Astrocyte (in vitro differentiated cells and primary cell): ENCODE measurements around the gene KRI1. TPM values are rescaled to one million over a fixed set of nuclear protein-coding genes. Genes with fewer than 3 reads are reported as not detected.

Source experiments
- DNase-seq: peaks from one replicate; pipeline ENCODE4 v3.0.0-alpha.2; 2010; ENCODE audit warnings: low read depth
- FAIRE-seq: peaks from 2 replicates; lab custom pipeline; 2011; peaks lifted over from hg19 to GRCh38; lab: Jason Lieb, UNC
- H2AFZ ChIP-seq: 2 replicates; pipeline ENCODE4 v1.6.0; 2012; ENCODE audit warnings: low read depth, low read length, inconsistent platforms
- H3K27ac ChIP-seq: 2 replicates; pipeline ENCODE4 v1.5.1; 2011; ENCODE audit warnings: low read depth, low read length, inconsistent platforms
- H3K27me3 ChIP-seq: 2 replicates; pipeline ENCODE4 v1.6.0; 2011; ENCODE audit warnings: low read length, inconsistent platforms; ENCODE audit not compliant: insufficient read depth
- H3K36me3 ChIP-seq: 2 replicates; pipeline ENCODE4 v1.5.1; 2011; ENCODE audit warnings: low read length, inconsistent platforms; ENCODE audit not compliant: insufficient read depth
- H3K4me1 ChIP-seq: 2 replicates; pipeline ENCODE4 v1.5.1; 2011; ENCODE audit warnings: low read length, inconsistent platforms; ENCODE audit not compliant: insufficient read depth
- H3K4me2 ChIP-seq: 2 replicates; pipeline ENCODE4 v1.6.0; 2012; ENCODE audit warnings: low read length, inconsistent platforms
- H3K4me3 ChIP-seq: 2 replicates; pipeline ENCODE4 v1.5.1; 2011; ENCODE audit warnings: low read depth, mild to moderate bottlenecking, low read length, inconsistent platforms; ENCODE audit not compliant: insufficient read depth
- H3K79me2 ChIP-seq: 2 replicates; pipeline ENCODE4 v1.6.0; 2012; ENCODE audit warnings: mild to moderate bottlenecking, low read length, inconsistent platforms; ENCODE audit not compliant: insufficient read depth
- H3K9ac ChIP-seq: 2 replicates; pipeline ENCODE4 v1.6.0; 2012; ENCODE audit warnings: mild to moderate bottlenecking, low read length, inconsistent platforms
- H3K9me3 ChIP-seq: 2 replicates; pipeline ENCODE4 v1.5.1; 2012; ENCODE audit warnings: low read depth, mild to moderate bottlenecking, low read length, inconsistent platforms; ENCODE audit not compliant: insufficient read depth
- H4K20me1 ChIP-seq: 2 replicates; pipeline ENCODE4 v1.6.0; 2012; ENCODE audit warnings: low read length, inconsistent platforms; ENCODE audit not compliant: insufficient read depth
- H3K27ac Mint-ChIP-seq: one replicate; pipeline ENCODE4 v1.8.0; 2021; ENCODE audit warnings: mild to moderate bottlenecking, mixed read lengths; ENCODE audit not compliant: unreplicated experiment
- H3K27me3 Mint-ChIP-seq: one replicate; pipeline ENCODE4 v1.8.0; 2021; ENCODE audit warnings: low read depth, mixed read lengths; ENCODE audit not compliant: unreplicated experiment
- H3K36me3 Mint-ChIP-seq: one replicate; pipeline ENCODE4 v1.8.0; 2021; ENCODE audit warnings: low read depth, mixed read lengths; ENCODE audit not compliant: unreplicated experiment
- H3K4me1 Mint-ChIP-seq: one replicate; pipeline ENCODE4 v1.8.0; 2021; ENCODE audit warnings: low read depth, mixed read lengths; ENCODE audit not compliant: unreplicated experiment
- H3K4me3 Mint-ChIP-seq: one replicate; pipeline ENCODE4 v1.8.0; 2021; ENCODE audit warnings: mild to moderate bottlenecking, moderate library complexity, mixed read lengths; ENCODE audit not compliant: unreplicated experiment
- H3K9me3 Mint-ChIP-seq: one replicate; pipeline ENCODE4 v1.8.0; 2021; ENCODE audit warnings: mild to moderate bottlenecking, mixed read lengths; ENCODE audit not compliant: unreplicated experiment
- EZH2 ChIP-seq: IDR thresholded peaks from 2 replicates; pipeline ENCODE4 v1.6.1; 2012; ENCODE audit warnings: mild to moderate bottlenecking, low read length, inconsistent platforms; ENCODE audit not compliant: insufficient read depth
- total RNA-seq: library from RNA; stranded (reverse); gene quantifications from 2 replicates; pipeline ENCODE4 v1.2.1, GENCODE V29; 2021
- TF ChIP-seq, protein P1 (sequence below): IDR thresholded peaks from 2 replicates; pipeline ENCODE4 v1.5.1; 2011; ENCODE audit warnings: low read depth, mild to moderate bottlenecking, inconsistent platforms, low read length, moderate library complexity; ENCODE audit not compliant: insufficient read depth

The KRI1 gene
- total RNA-seq, 1 donor from 2014 or later: 14.1 TPM

DNA sequence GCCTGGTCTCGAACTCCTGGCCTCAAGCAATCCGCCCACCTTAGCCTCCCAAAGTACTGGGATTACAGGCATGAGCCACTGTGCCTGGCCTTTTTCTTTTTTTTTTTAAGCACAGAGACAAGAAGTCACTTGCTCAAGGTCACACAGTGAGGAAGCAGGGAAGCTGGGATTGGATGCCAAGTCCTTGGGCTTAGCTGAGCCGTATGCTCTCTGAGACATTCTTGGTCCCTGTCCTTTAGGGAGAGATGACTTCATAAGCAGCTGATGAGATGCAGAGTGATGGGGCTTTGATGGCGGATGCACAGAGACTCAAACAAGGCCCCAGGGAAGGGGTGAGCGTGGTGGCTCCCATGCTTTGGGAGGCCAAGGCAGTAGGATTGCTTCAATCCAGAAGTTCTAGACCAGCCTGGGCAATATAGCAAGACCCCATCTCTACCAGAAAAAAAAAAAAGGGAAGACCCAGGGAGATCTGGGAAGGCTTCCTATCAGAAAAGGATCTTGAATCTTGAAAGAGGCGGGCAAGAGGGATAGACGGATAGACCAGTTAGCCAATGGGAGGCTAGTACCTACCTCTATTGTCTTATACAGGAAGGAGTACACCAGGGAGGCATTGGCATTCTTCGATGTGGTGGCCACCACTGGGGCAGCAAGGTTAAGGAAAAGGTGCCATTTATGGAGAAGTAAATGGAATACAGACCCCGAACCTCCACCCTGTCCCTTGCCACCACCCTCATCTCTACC, 17.4 kb upstream of the KRI1 start:
- no peak overlapping the region for H3K9ac ChIP-seq
- Mint-ChIP-seq H3K27ac (no peak overlapping the region), H3K4me3 (no peak overlapping the region), H3K36me3 (no peaks in the 10 kb centered on the region), H3K27me3 (peaks cover 14% of the 10 kb centered on the region), H3K9me3 (no peaks in the 10 kb centered on the region), H3K4me1 (no peaks in the 10 kb centered on the region)
- H3K4me3 ChIP-seq: no peak overlapping the region
- H3K27me3 ChIP-seq: peaks cover 17% of the 10 kb centered on the region
- H3K27ac ChIP-seq: no peak overlapping the region
- no peak overlapping the region for H3K4me2 ChIP-seq
- DNase-seq (no peak), FAIRE-seq (no peak)
- TF ChIP-seq, protein P1, sequence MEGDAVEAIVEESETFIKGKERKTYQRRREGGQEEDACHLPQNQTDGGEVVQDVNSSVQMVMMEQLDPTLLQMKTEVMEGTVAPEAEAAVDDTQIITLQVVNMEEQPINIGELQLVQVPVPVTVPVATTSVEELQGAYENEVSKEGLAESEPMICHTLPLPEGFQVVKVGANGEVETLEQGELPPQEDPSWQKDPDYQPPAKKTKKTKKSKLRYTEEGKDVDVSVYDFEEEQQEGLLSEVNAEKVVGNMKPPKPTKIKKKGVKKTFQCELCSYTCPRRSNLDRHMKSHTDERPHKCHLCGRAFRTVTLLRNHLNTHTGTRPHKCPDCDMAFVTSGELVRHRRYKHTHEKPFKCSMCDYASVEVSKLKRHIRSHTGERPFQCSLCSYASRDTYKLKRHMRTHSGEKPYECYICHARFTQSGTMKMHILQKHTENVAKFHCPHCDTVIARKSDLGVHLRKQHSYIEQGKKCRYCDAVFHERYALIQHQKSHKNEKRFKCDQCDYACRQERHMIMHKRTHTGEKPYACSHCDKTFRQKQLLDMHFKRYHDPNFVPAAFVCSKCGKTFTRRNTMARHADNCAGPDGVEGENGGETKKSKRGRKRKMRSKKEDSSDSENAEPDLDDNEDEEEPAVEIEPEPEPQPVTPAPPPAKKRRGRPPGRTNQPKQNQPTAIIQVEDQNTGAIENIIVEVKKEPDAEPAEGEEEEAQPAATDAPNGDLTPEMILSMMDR: no peak
- no peak for TF ChIP-seq EZH2
- no peaks in the 10 kb centered on the region for H4K20me1 ChIP-seq
- H3K9me3 ChIP-seq: no peaks in the 10 kb centered on the region
- H3K36me3 ChIP-seq: no peaks in the 10 kb centered on the region
- no peaks in the 10 kb centered on the region for H3K4me1 ChIP-seq
- no peak overlapping the region for H2AFZ ChIP-seq
- no peaks in the 10 kb centered on the region for H3K79me2 ChIP-seq

DNA sequence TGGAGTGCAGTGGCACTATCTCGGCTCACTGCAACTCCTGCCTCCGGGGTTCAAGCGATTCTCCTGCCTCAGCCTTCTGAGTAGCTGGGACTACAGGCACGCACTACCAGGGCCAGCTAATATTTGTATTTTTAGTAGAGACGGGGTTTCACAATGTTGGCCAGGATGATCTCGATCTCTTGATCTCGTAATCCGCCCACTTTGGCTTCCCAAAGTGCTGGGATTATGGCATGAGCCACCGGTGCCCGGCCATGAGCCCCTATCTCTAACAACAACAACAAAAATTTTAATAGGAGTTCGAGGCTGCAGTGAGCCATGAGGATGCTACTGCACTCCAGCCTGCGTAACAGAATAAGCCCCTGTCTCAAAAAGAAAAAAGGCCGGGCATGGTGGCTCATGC, 16.3 kb upstream of the KRI1 start:
- Histone ChIP-seq H3K27ac (no peak overlapping the region), H3K9me3 (no peaks in the 10 kb centered on the region), H3K79me2 (no peaks in the 10 kb centered on the region), H3K4me3 (no peak overlapping the region), H3K4me2 (no peak overlapping the region), H3K36me3 (no peaks in the 10 kb centered on the region), H4K20me1 (no peaks in the 10 kb centered on the region), H3K9ac (no peak overlapping the region), H2AFZ (no peak overlapping the region), H3K4me1 (peaks cover 1% of the 10 kb centered on the region), H3K27me3 (peaks cover 7% of the 10 kb centered on the region)
- H3K36me3 Mint-ChIP-seq: no peaks in the 10 kb centered on the region
- FAIRE-seq (no peak), DNase-seq (no peak)
- H3K4me1 Mint-ChIP-seq: peaks cover 1% of the 10 kb centered on the region
- no peak for TF ChIP-seq EZH2
- TF ChIP-seq, protein P1: no peak
- no peaks in the 10 kb centered on the region for H3K9me3 Mint-ChIP-seq
- peaks cover 7% of the 10 kb centered on the region for H3K27me3 Mint-ChIP-seq
- no peak overlapping the region for H3K4me3 Mint-ChIP-seq
- H3K27ac Mint-ChIP-seq: no peak overlapping the region

DNA sequence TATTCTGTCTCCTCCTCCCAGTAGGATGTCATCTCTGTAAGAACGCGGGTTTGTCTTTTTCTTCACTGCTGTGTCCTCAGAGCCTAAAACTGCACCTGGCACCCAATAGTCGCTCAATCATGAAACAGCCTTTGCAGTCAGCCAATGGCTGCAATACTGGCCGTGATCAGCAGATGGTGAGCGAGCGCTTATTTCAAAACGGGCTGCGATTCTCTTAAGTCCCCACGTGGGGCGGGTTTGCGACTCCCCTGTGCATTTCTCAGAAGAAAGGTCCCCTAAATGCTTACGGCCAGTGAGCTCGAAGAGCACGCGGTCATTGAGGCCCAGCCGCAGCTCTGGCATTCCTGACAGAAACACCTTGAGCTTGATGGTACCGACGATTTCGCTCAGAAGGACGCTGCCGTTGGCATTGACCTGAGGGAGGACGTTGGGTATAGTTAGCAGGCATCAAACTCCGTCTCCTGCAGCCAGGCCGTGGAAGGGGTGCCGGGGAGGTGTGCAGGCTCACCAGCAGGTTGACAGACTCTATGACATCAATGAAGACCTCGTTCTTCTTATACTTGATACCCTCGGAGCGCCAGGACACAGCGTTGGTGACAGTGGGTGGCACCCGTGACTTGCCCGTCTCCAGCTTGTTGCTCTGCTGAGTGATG, 15.3 kb upstream of the KRI1 start:
- peaks cover 2% of the 10 kb centered on the region for H3K4me1 ChIP-seq
- TF ChIP-seq EZH2: no peak
- TF ChIP-seq, protein P1: peak; percentile 98
- H3K27ac ChIP-seq: no peak overlapping the region
- Mint-ChIP-seq H3K27ac (no peak overlapping the region), H3K36me3 (no peaks in the 10 kb centered on the region), H3K27me3 (no peaks in the 10 kb centered on the region), H3K4me3 (no peak overlapping the region), H3K9me3 (no peaks in the 10 kb centered on the region), H3K4me1 (peaks cover 4% of the 10 kb centered on the region)
- DNase-seq: peak; percentile 71
- H3K36me3 ChIP-seq: no peaks in the 10 kb centered on the region
- no peaks in the 10 kb centered on the region for H3K9me3 ChIP-seq
- H3K4me3 ChIP-seq: no peak overlapping the region
- no peak for FAIRE-seq
- H3K79me2 ChIP-seq: no peaks in the 10 kb centered on the region
- H2AFZ ChIP-seq: peak overlapping the region; percentile 69
- no peaks in the 10 kb centered on the region for H4K20me1 ChIP-seq
- H3K9ac ChIP-seq: no peak overlapping the region
- H3K27me3 ChIP-seq: no peaks in the 10 kb centered on the region
- peak overlapping the region; percentile 27 for H3K4me2 ChIP-seq
